GM12878 (cell line): ENCODE measurements around the gene NOD2. TPM values are rescaled to one million over a fixed set of nuclear protein-coding genes. Genes with fewer than 3 reads are reported as not detected.
A peak's percentile ranks its signal among the peaks of the same experiment; 100 is the strongest.

Source experiments
- BHLHE40 ChIP-seq, 2 experiments: fragments of 450-650 bp in 1 of 2; IDR thresholded peaks; 2 replicates each; pipeline ENCODE4 v1.6.1; 2011 to 2017; ENCODE audit warnings: low read depth in 2 of 2, borderline replicate concordance in 1 of 2, improper control_type of control experiment in 1 of 2, low read length in 1 of 2, mild to moderate bottlenecking in 1 of 2
- FOS ChIP-seq: IDR thresholded peaks from 3 replicates; pipeline ENCODE4 v1.6.1; 2011; ENCODE audit warnings: borderline replicate concordance; ENCODE audit not compliant: insufficient read length; ENCODE audit errors: extremely low read depth
- GABPA ChIP-seq: IDR thresholded peaks from 2 replicates; pipeline ENCODE4 v1.6.1; 2014; ENCODE audit warnings: antibody characterized with exemption, low read depth, mild to moderate bottlenecking, inconsistent platforms
- IKZF2 ChIP-seq, 2 experiments: fragments of 450-650 bp; IDR thresholded peaks; 2 replicates each; pipeline ENCODE4 v1.6.1; 2017; ENCODE audit warnings: mild to moderate bottlenecking in 2 of 2, moderate library complexity in 2 of 2
- MLLT1 ChIP-seq: fragments of 450-650 bp; IDR thresholded peaks from 2 replicates; pipeline ENCODE4 v1.6.1; 2016; ENCODE audit warnings: mild to moderate bottlenecking
- PAX8 ChIP-seq: fragments of 450-650 bp; IDR thresholded peaks from 2 replicates; pipeline ENCODE4 v1.6.1; 2017; ENCODE audit warnings: mild to moderate bottlenecking, moderate library complexity
- POLR2A ChIP-seq: IDR thresholded peaks from 2 replicates; pipeline ENCODE4 v1.6.1; 2011; ENCODE audit warnings: low read depth, mild to moderate bottlenecking, low read length
- RCOR1 ChIP-seq: conservative IDR thresholded peaks from 2 replicates; pipeline ENCODE4 v1.6.1; 2012; ENCODE audit warnings: low read depth, low read length, improper control_type of control experiment
- SREBF1 ChIP-seq: IDR thresholded peaks from 2 replicates; pipeline ENCODE4 v1.6.1; 2012; ENCODE audit warnings: mild to moderate bottlenecking, low read length
- STAT3 ChIP-seq: IDR thresholded peaks from 2 replicates; pipeline ENCODE4 v1.6.1; 2011; ENCODE audit warnings: low read depth, low read length, improper control_type of control experiment
- TCF3 ChIP-seq: IDR thresholded peaks from 2 replicates; pipeline ENCODE4 v1.6.1; 2012; ENCODE audit warnings: low read depth, mild to moderate bottlenecking, low read length, borderline replicate concordance; ENCODE audit not compliant: insufficient read depth
- TCF7 ChIP-seq: IDR thresholded peaks from 2 replicates; pipeline ENCODE4 v1.6.1; 2014; ENCODE audit warnings: antibody characterized with exemption, borderline replicate concordance
- USF1 ChIP-seq: IDR thresholded peaks from 2 replicates; pipeline ENCODE4 v1.6.1; 2011; ENCODE audit warnings: borderline replicate concordance, low read depth, mild to moderate bottlenecking, moderate library complexity, mixed read lengths, low read length; ENCODE audit not compliant: insufficient read depth; ENCODE audit errors: extremely low read length
- ZNF384 ChIP-seq: IDR thresholded peaks from 2 replicates; pipeline ENCODE4 v1.6.1; 2012; ENCODE audit warnings: low read depth, mild to moderate bottlenecking, low read length, improper control_type of control experiment, borderline replicate concordance
- polyA plus RNA-seq, 11 experiments: library from polyadenylated mRNA; depleted of rRNA in 4 of 11; unstranded in 6 of 11; stranded (reverse) in 5 of 11; fragments of >200 nt; fragmentation: Nextera tagmentation in 4 of 11; fragmentation: Illumina TruSeq in 1 of 11; extraction: Ambion mirVana in 4 of 11; extraction: Trizol in 1 of 11; gene quantifications; 1 replicate in 1 of 11; 2 replicates in 10 of 11; pipeline versions ENCODE4 v1.2.1 to v1.2.3, GENCODE V29; 2011 to 2016; ENCODE audit warnings: inconsistent platforms in 2 of 11, missing spikeins in 2 of 11, low read depth in 1 of 11
- total RNA-seq, 4 experiments: library from RNA; depleted of rRNA in 3 of 4; stranded (reverse); fragments of >200 nt in 3 of 4; fragmentation: Illumina TruSeq in 1 of 4; extraction: Trizol in 1 of 4; gene quantifications; 2 replicates each; pipeline versions ENCODE4 v1.2.1 to v1.2.3, GENCODE V29; 2013 to 2021

The NOD2 gene
- total and polyA plus RNA-seq, 10 of the 15 experiments (the other 5 are each of a cell fraction or from before 2014, with no cell fraction given): 1.0 to 18.6 (median 6.7) TPM

- peak; percentile 70; the same call in 1 of the 2 replicates for TF ChIP-seq GABPA
- no peak for TF ChIP-seq STAT3
- no peak for TF ChIP-seq IKZF2 (IDR thresholded peaks at IDR 0.05)
- no peak for TF ChIP-seq SREBF1
- TF ChIP-seq BHLHE40 (IDR thresholded peaks at IDR 0.05; ENCODE audit: borderline replicate concordance in 1 of 2, low read depth in 2 of 2, low read length in 1 of 2): no peak
- no peak for TF ChIP-seq ZNF384
- no peak for TF ChIP-seq FOS
- TF ChIP-seq USF1: no peak
- TF ChIP-seq PAX8: no peak
- TF ChIP-seq POLR2A: no peak
- no peak for TF ChIP-seq TCF7
- no peak for TF ChIP-seq MLLT1
- TF ChIP-seq TCF3: 0 out of 2 replicates have a peak, but pooled peaks have one; percentile 16
- TF ChIP-seq RCOR1: no peak
Observed at GRCh38 chr16:50724306-50724705, 30.9 kb downstream of the NOD2 start (continued).
